ENCODE results near the gene PRXL2A.
"Not testable (repeated sequence)": the region's sequence is repeated elsewhere in the genome, so short reads cannot be mapped to it uniquely, and the experiment has no call there.

The PRXL2A gene

DNA sequence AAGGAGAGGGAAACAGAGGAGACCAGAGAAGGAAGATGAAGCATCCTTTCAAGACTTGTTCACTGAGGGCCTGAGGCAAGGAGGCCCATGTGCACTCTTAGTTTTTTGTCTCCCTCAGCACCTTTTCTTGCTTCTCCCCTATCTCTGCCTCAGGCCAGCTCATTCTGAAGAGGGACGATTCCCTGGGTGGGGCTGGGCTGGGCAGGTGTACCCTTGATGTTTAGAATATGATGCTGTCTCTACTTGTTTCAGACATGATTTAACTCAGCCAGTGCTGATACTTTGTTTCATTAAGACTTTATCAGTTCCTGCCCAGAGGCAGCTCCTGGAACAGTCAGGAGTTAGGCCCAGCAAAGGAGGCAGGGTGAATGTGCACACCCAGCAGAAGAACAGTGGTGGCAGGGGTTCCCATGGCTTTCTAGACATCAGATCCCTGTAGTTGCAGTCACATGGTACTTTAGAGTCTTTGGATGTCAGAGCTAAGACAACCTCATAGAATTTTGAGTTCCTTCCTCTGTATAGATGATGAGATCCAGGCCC lies 3.4 kb downstream of the PRXL2A start:
- no peak for DNase-seq

- no peak for DNase-seq
These were observed 4.1 kb downstream of the PRXL2A start for GRCh38 chr10:80412486-80412885.

DNA sequence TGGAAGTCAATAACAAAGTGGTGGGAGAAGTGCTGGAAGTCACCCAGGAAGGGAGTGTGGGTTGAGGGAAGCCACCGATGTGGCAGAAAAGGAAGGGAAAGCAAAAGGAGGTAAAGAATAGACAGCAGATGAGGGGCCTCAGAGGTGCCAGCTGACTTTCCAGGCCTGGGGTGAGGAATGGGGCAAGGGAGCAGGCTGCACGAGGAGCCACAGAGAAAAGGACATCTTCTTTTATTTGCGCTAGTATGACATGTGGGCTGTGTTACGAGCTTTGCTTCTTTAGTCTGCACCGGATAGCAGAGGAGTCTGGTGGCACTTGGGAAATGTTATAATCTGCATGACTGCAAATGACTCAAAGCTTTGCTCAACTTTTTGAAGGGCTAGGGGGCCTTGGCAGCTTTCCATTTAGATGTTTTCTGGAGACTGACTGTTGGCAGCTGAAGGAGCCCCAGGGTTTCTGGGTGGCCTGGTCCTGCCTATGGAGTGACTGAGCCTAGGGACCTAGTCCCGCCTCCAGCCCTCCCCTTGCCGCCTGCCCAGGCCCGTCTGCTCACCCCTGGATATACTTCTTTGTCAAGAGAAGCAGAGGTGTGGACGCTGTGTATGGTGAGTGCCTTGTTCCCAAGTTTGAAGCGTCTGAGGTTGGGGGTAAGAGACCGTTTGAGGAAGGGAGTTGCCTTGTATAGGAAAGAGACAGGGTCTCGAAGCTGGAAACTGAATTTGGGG lies 5.1 kb downstream of the PRXL2A start:
- no peak for DNase-seq

DNA sequence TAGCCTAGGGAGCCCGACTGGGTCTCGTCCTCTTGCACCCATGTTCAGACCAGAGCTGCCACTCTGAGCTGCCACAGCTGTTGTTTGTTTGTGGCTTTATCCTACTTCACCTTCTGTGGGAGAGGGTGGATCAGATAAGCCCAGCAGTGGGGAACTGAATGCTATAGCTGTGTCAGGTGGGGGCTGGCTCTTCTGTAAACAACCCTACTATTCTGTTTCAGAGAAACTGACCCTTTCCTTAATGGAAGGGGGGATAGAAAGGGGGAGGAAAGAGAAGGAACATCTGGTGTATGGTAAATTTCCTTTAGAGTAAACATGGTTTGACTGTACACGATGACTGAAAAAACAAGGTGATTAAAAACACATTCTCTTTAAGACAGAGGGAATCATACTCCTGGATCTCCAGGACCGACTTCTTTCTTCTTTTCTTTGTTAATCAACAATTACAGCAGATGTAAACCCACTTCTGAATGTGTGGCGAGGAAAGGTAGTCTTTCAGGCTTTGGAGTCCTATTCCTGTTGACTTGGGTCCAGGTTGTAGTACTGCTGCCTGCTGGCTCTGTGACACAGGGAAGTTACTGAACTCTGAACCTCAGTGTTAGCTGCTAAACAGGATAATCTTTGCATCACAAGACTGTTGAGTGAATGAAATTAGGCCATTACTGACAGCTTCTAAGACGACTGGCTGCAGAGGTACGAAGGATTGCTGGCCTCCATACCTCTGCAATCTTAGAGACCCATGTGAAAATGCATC lies 6.0 kb downstream of the PRXL2A start:
- DNase-seq, result no peak

DNA sequence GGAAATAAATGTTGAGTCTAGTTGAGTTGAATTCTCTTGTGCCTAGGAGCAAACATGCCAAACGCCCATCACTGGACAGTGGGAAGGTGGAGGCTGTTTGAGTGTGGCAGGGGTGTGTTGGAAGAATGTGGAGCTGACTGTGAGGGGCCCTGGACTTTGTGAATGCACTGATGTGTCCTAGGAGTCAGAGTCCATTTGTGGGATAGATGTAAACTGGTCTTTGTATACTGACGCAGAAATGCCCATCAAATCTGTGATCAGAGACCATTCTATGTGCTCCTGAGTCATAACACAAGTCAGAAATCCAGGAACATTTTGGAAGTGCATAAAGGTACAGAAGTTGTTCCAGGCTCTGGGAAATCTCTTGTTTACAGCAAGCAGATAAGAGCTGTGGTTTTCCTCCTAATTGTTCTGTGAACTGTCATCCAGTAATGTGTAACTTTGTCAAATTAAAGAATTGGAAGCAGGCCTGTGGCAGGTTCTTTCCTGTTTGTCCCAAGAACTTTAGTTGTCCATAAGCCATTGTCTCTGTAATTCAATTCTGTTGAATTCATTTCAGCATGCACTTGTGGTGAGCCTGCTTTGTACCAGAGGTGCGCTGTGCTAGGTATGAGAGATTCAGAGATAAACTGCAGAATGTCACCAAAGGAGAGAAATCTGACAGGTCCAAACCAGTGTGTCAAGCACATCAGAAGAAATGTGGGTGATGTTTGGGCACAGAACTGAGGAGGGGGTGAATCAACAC lies 7.6 kb downstream of the PRXL2A start:
- DNase-seq, result no peak

GRCh38 chr10:80416479-80417098 lies 8.2 kb downstream of the PRXL2A start:
- DNase-seq, result no peak

DNA sequence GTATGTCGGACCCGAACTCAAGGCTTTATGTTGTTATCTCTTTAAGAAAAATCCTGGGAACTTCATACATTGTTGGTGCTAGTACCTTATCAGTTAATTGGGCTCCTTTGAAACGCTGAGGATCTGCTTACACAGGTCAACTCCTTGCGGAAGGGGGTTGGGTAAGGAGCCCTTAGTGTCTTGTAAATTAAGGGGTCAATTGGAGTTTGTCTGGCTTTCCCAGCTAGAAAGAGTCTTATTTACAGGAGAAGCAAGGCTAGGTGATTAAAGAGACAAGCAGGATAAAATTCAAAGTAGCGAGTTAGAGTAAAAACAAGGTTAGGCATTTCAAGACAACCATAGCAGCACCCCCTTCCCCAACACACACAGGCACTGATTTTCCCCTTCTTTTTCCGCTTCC lies 8.9 kb downstream of the PRXL2A start:
- DNase-seq, result not testable (repeated sequence)

GRCh38 chr10:80421050-80421706 lies 12.8 kb downstream of the PRXL2A start:
- DNase-seq, result no peak

GRCh38 chr10:80421707-80422536 lies 13.6 kb downstream of the PRXL2A start:
- DNase-seq, result no peak

DNA sequence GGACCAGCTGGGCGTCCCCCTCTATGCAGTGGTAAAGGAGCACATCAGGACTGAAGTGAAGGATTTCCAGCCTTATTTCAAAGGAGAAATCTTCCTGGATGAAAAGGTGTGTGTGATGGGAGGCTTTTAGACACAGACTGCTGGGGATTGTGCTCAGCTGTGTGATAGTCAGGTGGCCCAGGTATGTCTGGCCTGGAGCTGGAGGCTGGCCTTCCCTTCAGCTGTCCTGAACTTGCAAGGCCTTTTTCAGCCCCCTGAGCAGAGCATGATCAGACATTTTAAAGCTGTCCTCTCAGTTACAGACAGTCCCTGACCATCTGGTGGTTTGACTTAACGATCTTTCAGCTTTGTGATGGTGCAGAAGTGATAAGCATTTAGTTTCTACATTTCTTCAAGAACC lies 17.6 kb downstream of the PRXL2A start:
- no peak for DNase-seq

GRCh38 chr10:80427541-80427940 lies 19.2 kb downstream of the PRXL2A start:
- DNase-seq, result no peak

DNA sequence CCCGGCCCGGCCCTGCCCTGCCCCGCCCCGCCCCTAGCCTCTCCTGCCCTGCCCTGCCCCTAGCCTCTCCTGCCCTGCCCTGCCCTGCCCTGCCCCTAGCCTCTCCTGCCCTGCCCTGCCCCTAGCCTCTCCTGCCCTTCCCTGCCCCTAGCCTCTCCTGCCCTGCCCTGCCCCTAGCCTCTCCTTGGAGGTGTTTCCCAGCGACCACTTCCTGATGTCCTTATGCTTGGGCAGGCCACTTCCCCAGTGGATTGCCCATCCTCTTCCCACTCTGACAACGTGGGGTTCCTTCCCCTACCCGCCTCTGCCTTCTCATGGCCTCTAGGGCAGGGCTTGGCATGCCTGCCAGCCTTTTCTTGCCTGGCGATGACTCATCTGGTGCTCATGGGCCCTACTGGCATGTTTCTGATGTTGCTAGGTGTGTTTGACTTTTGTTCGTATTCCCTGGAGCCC lies 21.2 kb downstream of the PRXL2A start:
- peak; percentile 33 for DNase-seq

- DNase-seq, result no peak
These were observed 24.8 kb downstream of the PRXL2A start for GRCh38 chr10:80433134-80433533.

DNA sequence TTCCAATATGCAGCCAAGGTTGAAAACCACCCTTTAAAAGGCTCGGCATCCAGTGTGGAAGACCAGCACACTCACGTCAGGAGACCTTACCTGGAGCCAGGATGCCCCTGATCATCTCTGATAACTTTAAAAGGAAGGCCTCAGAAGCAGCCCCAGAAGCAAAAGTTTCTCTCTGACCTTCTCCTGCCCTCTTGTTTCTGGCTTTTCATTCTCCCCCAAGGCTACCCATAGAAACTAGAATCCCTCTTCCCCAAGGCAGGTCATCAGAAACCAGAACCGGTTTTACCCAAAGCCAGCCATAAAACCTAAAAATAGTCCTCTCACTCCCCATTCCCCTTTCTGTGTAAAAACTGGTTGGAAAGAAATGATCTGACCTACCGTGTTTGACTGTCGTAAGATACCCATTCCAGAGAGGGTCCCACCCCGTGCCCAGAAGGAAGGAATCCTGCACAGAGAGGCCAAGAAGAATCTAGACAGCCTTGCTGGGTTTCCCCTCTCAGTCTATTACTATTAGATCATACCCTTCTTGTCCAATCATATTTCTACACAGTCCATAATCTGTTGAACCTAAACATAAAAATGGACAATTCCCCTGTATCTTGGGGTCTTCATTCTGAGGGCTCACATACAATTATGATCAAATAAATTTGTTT lies 28.2 kb downstream of the PRXL2A start:
- no peak for DNase-seq

DNA sequence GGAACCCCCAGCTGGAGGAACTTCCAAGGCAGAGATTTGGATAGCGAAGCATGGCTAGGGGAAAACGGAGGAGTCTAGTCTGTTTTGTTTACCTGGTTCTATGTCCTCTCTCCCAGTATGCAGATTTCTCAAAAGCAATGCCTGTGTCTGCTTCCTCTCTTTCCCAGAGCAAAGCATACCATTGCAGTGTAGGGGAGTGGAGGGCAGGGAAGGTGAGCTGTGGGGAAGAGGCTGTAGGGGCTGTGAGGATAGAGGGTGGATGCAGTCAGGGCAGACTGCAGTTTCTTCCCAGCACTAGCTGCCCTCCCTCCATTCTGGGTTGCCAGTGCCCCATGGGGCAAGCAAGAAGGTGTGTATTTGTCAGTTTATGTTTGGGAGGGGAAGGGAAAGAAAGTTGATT lies 28.9 kb downstream of the PRXL2A start:
- no peak for DNase-seq

- DNase-seq, result no peak
These were observed 33.5 kb downstream of the PRXL2A start for GRCh38 chr10:80441831-80442230.

GRCh38 chr10:80442879-80443278 lies 34.5 kb downstream of the PRXL2A start:
- DNase-seq, result no peak

DNA sequence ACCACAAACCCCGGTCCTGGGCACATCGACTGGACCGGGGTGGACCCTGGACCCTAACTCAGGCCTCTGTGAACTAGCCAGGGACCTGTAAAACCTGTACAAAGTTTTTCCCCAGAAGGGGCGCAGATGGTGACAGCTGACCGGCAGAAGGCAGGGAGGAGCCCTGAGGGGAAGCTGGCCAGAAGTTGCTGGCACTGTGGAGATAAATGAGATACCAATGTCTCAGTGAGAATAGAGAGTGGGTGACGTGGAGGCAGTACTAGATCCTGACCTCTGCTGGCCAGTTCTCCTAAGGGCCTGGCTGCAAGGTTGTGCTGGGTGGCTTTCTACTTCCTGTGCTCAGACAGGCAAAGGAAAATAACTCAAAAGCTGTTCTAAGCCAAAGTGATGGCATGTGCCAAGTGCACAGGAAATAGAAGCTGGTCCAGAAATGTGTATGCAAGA lies 35.2 kb downstream of the PRXL2A start:
- DNase-seq, result peak; percentile 20

DNA sequence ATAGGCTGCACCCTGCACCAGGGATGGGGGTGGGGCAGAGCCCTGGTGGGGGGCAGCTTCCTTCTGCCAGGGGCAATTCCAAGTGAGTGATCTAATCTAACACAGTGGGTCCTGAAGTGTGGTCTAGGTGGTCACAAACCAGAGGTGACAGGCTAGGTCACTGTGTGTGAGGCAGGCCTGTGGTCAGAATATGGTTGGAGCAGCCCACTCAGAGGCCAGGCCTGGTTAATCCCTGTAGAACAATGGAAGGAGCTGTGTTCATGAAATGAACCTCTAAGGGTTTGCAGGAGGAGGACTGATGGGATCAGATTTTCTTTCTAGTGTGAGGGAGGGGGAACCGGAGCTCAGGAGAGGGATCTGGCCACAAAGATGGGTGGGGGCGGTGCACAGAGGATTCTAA lies 35.8 kb downstream of the PRXL2A start:
- DNase-seq, result no peak

DNA sequence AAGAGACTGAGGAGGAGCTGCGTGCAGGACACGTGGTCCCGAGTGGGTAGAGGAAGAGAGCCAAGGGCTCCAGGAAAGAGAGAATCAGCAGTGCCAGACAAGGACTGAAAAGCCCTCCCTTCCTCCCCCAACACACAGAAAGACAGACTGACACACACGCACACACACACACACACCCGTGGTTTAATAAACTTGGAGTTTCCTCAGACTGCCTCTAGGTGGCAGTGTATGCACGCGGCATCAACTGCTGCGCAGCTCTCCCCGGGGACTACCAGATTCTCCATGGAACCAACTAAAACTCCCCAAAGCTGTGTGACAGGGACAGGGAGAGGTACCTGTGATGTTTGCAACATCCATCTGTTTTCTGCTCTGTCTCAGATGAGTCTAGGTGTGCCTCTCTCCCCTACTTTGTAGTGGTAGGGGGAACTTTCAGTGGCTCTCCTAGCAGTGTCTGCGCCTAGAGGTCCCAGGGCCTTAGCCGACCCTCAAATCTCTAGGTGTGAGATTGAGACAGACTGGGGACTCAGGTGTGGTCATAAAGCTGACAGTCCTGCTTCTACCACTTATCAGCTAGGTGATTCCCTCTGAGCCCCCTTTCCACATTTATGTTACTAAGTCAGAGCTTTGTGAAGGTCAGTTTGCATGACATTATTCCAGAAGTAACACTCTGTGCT lies 36.4 kb downstream of the PRXL2A start:
- DNase-seq, result peak; percentile 71

Measured in kidney glomerular epithelial cell (primary cell).